IPS DF 4.7 (cell line): ENCODE data around the gene WFS1.

Experiments used
- DNase-seq: peaks from one replicate; pipeline ENCODE4 v3.0.0-alpha.2; 2013; ENCODE audit warnings: low spot score; ENCODE audit errors: extremely low read depth

Gene WFS1, protein sequence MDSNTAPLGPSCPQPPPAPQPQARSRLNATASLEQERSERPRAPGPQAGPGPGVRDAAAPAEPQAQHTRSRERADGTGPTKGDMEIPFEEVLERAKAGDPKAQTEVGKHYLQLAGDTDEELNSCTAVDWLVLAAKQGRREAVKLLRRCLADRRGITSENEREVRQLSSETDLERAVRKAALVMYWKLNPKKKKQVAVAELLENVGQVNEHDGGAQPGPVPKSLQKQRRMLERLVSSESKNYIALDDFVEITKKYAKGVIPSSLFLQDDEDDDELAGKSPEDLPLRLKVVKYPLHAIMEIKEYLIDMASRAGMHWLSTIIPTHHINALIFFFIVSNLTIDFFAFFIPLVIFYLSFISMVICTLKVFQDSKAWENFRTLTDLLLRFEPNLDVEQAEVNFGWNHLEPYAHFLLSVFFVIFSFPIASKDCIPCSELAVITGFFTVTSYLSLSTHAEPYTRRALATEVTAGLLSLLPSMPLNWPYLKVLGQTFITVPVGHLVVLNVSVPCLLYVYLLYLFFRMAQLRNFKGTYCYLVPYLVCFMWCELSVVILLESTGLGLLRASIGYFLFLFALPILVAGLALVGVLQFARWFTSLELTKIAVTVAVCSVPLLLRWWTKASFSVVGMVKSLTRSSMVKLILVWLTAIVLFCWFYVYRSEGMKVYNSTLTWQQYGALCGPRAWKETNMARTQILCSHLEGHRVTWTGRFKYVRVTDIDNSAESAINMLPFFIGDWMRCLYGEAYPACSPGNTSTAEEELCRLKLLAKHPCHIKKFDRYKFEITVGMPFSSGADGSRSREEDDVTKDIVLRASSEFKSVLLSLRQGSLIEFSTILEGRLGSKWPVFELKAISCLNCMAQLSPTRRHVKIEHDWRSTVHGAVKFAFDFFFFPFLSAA

DNA sequence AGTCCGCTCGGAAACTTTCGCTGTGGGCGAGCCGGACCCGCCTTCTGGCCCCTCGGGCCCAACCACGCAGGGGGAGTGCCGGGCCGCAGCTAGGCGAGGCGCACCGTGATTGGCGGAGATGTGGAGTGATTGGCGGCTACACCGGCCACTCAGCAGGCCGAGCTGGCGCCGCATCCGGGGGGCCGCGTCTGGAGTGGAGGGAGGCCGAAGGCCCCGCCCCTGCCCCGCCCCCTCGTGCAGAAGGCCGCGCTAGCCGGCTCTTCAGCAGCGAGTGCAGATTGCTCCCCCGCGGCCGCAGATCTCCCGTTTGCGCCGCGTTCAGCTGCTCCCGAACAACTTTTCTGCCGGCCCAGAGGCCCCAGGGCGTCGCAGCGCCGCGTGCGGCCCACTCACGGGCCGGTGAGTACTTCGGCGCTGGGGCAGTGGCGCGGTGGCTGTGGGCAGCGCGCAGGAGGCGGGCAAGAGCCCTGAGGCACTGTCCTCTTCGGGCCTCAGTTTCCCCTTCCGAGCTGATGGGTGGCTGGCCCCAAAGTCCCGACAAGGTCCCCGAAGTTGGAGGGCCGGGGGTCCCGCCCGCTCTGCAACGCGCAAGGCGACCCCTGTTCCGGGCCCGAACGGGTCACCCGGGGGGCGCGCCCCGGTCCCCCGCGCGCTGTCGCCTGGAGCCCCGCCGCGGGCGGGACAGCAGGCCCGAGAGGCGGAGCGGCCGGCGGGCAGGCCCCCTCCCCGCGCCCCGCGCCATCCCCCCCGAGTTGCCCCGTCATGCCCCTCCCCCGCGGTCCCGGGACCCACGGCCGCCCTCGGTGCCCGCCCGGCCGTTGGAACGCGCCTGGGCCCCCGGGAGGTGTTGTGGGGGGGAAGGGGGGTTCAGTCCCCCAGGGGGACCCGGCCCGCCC lies at the start of gene WFS1:
Gene WFS1 (plus strand): TSS at position 235 of the 896 bp plus-strand sequence. CDS start 7,606 bp downstream, outside the sequence.
- DNase-seq = peak; percentile 81

DNA sequence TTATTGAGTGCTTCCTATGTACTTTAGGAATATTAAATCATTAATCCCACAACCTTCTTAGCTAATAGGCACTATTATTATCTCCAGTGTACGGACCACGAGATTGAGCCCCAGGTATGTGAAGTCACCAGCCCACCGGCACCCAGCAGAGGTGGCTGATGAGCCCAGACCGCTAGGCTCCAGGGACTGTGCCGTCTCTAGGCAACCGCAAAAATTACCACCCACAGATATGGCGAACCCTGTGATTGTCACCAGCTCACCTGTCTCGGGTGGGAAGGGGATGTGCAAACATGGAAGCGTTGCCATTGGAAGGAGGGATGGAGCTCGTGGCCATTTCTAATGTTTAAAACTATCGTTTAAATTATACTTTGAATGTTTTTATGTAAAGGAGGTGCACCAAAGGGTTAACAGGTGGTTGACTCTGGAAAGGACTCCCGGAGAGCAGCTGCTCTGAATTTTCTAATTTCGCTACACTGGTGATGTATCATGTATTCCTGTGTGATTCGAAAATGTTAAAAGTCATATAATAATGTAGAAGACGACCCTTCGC lies 48.3 kb upstream of the WFS1 start:
- DNase-seq = no peak

DNA sequence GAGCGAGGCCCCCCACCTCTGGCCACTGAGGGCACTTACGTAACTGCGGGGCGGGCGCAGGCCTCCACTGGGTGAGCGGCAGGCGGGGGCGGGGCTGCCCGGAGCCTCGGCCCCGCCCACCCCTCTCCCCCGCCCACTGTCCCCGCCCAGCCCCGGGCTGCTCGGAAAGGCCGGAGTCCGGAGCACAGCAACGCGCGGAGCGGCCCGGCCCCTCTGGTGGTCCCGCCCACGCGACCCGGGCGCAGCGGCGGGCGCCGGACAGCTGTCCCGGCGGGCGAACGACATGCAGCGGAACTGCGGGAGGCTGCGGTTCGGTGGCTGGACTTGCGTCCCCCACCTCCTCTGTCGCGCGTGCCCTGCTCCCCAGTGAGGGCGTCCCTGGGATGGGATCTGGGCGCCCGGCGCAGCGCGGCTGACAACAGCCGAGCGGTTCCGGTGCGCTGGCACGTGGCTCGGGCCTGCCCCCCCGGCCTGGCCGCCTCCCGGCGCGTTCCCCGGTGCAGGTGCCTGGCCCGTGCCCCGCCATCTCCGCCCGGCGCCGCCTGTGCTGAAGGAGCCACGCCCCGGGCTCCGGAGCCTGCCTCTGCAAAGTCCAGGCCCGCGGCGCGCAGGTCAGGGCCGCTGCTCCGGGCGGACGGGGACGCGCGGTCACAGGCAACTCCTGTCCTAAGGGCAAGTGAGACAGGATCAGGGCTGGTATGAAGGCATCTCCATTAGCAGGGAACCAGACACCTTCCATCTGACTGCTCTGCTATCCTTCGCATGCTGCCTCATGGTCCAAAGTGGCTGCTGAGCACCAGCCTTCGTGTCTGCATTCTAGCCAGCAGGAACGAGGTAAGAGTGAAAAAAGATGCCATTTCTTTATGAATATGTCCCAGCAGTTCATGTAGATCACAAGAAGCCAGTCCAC lies 47.5 kb upstream of the WFS1 start:
- no peak for DNase-seq

DNA sequence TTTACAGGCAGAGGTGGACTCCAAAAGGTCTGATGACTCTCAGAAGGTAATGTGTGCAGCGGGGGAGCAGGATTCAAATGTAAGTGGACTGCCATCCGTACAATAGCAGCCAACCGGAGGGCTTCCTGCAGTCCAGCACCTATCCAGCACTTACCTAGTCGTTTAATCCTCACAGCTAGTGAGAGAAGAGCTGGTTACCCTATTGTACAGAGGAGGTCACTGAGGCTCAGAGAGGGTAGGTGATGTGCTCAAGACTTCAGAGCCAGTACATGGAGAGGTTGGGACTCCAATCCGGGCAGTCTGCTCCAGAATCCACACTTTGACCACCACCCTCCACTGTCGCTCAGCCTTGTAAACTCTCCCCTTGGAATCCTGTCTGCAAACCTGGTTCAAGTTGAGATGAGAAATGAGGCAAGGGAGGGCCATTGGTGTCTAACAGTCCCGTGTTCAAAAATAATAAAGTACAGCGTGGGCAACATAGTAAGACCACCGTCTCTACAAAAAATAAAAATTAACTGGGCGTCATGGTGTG lies 46.8 kb upstream of the WFS1 start:
- no peak for DNase-seq

DNA sequence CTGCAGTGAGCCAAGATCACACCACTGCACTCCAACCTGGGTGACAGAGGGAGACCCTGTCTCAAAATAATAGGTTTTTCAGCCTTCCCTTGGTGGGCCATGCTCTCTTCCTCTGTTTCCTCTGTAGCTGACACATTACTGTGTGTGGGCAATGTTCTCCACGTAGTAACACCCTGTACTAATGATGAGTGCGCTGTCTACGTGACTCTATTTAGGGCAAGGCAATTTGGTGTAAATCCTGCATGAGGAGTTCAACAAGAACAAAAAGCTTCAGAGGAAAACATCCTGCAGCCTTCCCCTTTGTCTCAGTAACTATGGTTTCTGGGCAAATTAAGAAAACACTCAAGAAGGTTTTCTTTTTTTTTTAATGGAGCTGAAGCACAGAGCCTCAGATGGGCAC lies 44.9 kb upstream of the WFS1 start:
- DNase-seq = no peak

DNA sequence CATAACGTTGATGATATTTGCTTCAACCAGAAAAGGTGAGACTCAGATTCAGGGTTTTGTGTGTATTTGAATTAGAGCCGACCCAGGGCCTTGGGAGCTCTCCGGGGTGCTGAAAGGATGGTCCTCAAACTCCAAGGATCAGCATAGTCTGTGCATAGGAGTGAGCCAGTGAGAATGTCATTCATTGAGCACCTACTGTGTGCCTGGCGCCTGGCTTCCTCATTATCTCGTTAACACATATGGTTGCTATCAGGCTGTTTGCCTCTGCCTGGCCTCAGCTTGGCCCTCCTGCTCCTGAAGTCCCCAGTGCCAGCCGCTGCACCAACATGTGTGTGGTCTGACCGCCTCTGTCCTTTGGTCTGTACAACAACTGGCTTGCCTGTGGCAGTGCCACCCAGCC lies 44.2 kb upstream of the WFS1 start:
- no peak for DNase-seq

DNA sequence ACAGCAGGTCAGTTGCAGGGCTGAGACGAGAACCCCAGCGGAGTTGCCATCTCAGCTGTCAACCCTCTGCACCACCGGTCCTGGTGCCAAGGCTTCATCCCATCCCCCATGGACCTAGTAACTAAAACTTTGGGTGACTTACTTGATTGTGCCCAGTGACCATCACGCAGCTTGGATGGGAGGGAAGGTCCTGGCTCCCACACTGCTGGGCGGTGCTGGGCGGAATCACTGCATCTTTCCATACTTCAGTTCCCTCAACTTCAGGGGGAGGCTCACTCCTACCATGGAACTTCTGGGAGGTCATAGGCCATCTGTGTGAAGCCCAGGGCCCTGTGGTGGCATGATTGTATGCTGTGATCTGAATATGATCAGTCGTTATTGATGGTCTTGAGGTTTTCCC lies 43.1 kb upstream of the WFS1 start:
- DNase-seq = no peak

DNA sequence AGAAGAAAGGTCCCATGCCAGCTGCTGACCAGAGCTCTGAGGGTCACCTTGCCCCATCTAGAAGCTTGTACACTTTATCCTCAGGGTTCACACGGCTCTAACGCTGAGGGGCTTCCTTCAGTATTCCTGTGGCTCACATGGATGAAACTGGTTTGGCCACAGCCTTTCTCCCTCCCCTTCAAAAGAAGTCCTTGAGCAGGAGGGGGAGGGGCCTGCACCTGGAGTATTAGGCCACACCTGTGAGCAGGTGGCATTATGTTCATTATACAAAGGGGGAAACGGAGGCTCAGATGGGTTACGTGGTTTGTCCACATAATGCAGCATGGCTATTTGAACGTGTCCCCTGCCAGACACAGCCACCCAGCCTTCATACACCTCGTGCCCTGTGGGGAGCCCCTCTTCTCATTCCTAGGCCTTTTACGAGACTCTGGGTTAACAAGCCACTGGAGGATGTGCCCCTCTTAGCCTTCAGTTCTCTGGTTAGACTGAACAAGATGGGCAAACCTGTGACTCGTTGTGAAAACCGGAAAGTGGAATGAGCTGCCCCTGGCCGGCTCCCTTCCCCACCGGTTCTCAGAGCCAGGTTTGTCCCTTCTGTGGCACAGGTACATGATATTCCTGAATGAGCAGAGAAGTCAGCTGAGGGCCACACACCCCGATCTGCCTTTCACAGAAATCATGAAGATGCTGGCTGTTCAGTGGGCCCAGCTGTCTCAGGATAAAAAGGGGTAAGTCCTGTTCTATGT lies 42.1 kb upstream of the WFS1 start:
- no peak for DNase-seq

DNA sequence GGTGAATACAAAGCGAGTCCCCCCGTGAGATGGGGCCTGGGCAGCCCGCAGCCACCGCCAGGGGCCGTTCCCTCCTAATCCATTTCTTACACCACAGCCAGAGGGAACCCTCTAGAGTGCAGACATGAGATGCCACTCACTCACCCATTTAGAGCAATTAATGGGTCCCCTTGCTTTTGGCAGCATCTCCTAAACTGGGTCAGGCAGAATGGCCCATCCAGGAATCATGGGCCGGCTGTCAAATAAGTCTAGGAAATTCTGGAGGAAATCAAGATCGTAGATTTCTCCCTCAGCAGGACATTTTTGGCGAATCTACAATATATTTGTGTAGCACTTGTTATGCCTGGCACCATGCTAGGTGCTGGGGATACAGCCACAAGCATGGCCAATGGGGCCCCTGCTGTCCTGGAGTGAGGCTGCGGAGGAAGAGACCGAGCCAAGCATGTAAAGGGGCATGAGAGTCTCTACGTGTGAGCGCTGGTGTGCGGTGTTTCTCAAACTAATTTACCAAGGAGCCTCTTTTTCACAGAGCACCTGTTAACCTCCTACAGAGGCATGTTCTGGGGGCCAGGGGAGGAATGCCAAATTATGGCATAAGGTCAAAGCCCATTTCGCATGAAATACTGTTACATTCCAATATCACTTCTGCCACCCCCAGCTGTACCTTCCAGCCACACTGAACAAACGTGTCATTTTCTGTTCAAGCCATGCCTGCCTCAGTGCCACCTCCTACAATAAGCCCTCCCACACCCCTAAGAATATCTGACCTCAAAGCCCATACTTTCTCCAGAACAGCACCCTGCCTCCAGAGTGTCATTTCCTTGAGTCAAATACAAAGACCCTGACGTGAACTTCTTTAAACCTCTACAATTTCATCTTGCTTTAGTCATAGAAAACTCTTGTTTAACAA lies 41.2 kb upstream of the WFS1 start:
- no peak for DNase-seq

DNA sequence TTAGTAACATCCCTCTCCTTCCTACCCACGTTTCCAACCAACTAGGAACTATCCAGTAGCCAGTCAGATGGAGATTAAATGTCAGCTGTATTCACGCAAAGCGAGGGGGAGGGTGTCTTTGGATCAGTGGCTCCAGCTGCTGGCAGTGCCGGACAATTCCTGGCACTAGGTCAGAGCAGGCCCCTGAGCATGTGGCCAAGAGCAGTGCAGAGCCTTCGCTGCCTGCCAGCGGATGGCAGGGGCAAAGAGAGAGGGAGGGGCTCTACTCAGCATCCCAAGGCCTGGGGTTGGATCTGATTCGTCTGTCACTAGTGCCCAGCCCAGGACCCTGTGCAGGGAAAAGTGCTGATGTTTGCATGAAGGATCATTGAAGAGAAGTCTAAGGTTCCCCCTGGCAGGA lies 40.6 kb upstream of the WFS1 start:
- DNase-seq = no peak

DNA sequence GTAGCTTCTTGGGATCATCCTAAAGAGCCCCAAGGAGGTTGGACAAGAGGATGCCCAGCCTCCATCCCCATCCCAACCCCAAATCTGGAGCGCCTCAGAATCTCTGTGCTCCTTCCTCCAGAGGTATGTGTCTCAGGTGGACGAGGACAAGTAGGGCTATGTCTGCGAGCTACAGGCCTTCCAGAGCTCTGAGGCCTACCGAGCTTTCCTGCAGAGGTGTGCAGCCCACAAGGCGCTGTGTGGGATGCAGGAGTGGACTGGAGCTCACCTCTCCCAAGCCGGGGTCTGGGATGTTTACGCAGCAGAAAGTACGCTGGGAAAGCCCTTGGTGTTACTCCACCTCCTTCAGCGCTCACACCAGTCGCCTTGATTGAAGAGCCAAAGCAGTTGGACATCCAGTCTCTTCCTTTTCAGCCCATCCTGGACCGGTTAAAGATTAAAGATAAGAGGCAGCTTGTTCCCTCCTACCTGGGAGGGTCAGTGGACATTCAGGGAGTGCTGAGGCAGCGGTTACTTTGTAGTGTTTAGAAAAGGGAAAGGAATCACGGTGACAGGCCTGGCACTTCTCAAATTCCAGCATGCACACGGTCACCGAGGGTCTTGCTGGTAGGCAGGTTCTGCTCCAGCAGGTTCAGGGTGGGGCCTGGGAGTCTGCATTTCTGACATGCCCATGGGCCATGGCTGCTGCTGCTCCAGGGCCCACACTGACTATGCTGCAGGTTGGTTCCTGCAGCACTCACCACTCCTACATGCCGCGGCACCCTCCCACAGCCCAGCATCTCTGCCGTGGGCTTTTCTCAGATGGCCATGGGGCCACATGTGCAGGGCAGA lies 39.8 kb upstream of the WFS1 start:
- DNase-seq = no peak

DNA sequence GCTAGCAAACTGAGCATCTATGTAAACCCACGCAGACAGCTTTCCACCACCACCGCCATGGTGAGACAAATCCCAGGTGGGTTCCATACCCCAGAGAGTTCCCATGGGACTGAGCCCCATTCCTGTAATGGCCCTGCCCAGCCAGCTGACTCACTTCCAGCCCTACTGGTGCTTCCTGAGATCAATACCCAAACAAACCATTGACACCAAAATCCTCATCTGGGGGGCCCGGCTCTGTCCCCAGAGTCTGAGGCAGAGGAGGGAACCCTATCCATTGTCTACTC lies 39.2 kb upstream of the WFS1 start:
- DNase-seq = no peak

DNA sequence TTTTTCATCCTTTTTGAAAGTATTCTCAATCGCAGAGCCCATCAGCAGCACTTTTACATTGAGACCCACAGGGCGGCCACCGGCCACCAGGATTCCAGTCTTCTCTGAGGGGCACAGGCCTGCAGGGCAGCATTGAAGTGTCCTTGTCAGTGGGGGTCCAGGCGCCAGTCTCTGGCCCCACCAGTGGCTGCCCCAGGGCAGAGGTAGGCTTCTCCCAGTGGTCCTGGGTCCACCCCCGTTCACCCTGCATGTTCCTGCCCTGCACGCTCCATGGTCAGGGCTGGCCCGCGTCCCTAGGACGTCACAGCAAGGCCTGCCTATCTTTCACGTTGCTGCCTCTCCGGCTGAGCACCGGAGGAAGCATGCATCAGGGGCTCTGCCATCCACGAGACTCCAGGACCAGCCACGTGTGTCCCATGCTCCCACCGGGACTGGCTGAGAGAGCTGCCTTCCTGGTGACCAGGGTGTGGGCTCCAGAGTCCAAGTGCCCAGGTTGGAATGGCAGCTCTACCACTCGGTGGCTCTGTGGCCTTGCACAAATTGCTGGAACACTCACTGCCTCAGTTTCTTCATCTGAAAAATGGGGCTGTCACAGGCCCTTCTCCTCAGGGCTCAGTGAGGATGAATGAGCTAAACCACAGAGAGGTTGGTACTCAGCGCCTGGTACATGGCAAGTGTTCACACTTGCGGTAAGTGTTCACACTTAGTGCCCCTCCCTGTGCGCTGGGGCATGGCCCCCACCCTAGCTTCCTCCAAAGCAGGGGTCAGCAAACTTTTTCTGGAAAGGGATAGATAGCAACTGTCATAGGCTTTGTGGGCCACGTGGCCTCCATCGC lies 38.6 kb upstream of the WFS1 start:
- no peak for DNase-seq

DNA sequence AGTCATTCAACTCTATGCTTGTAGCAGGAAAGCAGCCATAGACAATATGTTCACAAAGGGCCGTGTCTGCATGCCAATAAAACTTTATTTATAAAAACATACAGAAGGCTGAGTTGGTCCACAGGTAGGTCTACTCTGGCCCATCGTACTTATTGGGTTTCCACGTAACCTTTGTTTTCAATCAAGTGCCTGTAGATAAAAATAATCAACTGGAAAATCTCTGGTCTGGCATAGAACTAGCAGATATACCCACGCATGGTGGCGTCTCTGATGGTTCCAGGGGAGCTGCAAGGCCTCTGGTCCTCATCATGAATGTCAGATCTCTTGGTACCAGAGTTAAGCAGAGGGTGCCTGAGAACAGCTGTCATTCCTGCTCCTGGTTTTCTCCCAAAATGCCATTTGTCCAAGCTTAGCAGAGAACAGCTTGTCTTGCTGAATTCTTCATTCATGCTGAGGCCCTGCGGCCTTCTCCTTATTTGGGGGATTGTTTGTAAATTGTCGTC lies 37.9 kb upstream of the WFS1 start:
- no peak for DNase-seq

DNA sequence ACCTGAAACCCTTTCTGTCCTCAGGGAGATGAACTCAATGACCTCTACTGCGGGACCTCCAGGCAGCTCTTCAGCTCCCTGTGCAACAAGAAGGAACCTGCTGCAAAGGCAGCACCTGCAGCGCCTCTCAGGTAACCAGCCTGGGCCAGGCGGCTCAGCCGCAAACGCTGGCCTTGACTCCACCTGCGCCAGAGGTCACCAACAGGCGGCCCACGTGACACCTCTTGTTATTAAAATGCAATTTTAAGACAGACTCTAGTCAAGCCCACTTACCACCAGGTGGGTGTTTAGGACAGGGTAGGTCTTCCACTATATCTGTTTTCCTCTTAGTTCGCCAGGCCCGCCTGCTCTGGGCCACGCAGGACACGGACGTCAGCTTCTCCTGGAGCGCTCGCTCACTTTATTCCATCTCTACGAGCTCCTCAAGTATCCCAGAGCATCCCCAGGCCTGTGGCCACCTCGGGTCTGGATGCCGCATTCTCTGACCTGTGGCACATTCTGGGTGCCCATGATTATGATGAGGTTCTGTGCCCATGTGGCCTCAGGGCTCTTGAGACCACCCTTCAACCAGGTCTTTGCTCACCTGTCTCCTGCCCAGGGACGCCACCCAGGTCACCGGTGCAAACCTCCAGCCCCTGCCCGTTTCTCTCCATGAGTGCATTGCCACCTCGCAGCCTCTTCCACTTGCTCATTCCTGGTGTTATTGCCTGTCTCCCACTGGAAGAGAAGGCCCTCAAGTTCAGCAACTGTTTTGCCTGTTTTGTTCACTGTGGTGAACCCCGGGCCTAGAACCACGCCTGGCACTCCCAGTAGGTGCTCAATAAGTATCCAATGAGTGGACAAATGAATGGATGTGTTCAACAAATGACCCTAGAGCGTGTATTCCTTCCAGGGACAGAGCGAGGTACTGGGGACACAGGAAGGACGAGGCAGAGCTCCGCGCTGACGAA lies 36.5 kb upstream of the WFS1 start:
- DNase-seq = no peak
